Tongue (tissue), 2 donors: ENCODE measurements around the gene SNU13. TPM values are rescaled to one million over a fixed set of nuclear protein-coding genes. Genes with fewer than 3 reads are reported as not detected.
"Not testable (repeated sequence)": the region's sequence is repeated elsewhere in the genome, so short reads cannot be mapped to it uniquely, and the experiment has no call there.

ENCODE experiments used
- DNase-seq: peaks from one replicate; pipeline ENCODE4 v3.0.0-alpha.2; 2015
- total RNA-seq: library from RNA; depleted of rRNA; stranded (reverse); fragments of >200 nt; gene quantifications from one replicate; pipeline ENCODE4 v1.2.3, GENCODE V29; 2014

Gene SNU13
- 68.6 TPM for total RNA-seq

DNA sequence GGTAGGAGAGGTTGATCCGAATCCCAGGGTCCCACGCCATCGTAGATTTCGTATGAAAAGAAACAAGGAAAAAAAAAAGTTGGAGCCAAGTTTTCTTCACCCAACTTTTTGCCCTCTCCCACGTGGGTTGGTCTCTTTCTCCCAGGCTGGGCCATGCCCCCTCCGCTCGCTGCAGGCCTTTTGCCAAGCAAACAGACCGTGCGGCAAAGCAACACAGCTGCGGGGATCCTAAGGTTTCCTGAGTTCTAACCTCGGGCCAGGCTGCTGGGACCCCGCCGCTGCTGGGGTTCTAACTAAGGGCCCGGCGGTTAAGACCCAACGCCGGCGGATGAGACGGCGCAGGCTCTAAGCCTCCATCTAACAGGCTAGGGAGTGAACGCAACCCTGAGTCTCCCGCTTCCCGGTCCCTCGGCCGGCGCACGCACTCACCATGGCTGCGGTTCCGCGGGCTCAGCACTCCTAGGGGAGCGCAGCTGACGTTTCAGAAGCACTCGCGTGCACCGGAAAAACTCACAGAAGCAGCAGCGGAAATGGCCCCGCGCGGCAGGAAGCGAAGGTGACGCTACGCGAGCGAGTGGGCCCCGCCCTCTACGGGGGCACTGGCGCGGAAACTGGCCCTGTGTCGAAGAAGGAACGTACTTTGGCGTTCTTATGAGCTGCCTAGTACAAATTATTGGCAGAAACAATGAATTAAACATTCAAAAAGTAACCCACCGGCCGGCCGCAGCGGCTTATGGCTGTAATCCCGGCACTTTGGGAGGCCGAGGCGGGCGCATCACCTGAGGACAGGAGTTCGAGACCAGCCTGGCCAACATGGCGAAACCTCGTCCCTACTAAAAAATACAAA is at the start of gene SNU13:
Gene SNU13, minus strand, starts transcription at position 503 of the 847 bp plus-strand sequence. Its CDS starts 71 bp downstream, at position 432.
- peak; percentile 97 for DNase-seq

GRCh38 chr22:41733241-41733640 is 44.6 kb upstream of the SNU13 start:
- DNase-seq = not testable (repeated sequence)

DNA sequence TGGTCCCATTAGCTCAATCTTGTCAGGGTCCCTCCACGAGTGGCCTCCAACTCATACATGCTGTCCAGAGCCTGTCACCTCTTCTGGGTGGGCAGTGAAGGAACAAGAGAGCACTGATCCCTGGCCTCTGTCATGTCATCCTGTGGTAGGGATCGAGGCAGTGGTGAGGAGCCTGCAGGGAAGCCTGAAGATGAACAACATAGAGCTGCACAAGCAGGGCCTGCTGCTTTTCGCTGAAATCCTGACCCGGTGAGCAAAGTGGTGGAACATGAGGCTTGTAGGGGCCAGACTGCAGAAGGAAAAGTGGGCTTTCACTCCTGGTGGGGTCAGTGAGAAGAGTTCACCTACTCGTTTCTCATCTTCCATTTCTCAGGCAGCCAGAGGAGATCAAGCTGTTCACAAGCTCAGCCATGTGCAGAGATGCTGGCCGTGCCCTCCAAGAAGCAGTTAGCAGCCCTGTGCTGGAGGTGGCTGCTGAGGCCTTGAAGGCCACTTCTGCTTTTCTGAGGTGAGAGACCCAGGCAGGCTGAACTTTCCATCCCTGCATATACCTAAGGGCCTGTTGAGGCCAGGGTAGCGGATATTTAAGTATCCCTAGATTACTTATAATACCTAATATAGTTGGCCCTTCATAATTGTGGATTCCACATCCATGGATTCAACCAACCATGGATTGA is 43.6 kb upstream of the SNU13 start:
- no peak for DNase-seq

DNA sequence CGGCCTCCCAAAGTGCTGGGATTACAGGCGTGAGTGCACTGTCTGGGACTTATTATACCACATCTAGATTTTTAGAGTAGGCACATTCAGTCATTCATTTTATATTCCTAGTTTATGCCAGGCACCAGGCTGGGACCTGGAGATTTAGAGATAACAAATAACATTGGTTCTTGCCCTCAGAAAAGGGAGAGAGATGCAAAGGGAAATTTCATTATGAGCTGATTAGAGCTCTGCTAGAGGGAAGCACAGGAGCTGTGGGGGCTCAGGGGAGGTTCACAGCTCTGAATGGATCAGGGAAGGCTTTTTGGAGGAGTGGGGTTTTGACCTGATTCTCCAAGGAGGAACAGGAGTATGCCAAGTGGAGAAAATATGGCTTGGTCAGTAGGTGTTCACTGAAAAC is 42.9 kb upstream of the SNU13 start:
- no peak for DNase-seq

- no peak for DNase-seq
Observed at GRCh38 chr22:41725510-41726110, 36.9 kb upstream of the SNU13 start.

GRCh38 chr22:41722496-41722895 is 33.8 kb upstream of the SNU13 start:
- DNase-seq = no peak

DNA sequence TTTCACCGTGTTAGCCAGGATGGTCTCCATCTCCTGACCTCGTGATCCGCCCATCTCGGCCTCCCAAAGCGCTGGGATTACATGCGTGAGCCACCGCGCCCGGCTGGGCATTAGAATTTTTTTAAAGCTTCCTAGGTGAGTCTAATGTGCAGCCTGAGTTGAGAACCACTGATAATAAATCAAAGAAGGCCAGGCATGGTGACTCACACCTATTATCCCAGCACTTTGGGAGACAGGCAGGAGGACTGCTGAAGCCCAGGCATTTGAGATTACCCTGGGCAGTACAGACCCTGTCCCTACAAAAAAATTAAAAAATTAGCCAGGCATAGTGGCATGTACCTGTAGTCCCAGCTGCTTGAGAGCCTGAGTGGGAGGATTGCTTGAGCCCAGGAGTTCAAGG is 24.3 kb upstream of the SNU13 start:
- no peak for DNase-seq

- no peak for DNase-seq
Observed at GRCh38 chr22:41709341-41709740, 20.7 kb upstream of the SNU13 start.

DNA sequence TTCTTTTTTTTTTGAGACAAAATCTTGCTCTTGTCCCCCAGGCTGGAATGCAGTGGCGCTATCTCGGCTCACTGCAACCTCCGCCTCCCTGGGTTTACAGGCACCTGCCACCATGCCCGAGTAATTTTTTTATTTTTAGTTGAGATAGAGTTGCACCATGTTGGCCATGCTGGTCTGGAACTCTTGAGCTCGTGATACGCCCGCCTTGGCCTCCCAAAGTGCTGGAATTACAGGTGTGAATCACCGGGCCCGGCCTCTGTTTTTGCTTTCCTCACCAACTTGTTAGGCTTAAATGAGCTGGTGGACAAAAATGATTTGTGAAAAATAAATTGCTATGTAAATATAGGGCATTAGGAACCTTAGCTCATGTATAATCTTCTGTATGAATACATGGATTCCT is 14.1 kb upstream of the SNU13 start:
- DNase-seq = no peak

DNA sequence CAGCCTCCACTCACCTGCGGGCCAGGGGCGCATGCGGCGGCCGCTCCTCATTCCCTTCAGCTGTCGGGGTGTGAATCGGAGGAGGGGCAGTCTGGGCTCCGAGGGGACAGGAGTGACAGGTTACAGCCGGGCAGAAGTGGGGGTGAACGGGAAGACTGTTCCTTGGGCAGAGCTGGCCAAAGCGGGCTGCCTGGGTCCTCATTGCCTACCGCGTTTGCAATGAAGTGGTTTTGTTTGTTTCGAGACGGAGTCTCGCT is 11.4 kb upstream of the SNU13 start:
- DNase-seq = no peak

DNA sequence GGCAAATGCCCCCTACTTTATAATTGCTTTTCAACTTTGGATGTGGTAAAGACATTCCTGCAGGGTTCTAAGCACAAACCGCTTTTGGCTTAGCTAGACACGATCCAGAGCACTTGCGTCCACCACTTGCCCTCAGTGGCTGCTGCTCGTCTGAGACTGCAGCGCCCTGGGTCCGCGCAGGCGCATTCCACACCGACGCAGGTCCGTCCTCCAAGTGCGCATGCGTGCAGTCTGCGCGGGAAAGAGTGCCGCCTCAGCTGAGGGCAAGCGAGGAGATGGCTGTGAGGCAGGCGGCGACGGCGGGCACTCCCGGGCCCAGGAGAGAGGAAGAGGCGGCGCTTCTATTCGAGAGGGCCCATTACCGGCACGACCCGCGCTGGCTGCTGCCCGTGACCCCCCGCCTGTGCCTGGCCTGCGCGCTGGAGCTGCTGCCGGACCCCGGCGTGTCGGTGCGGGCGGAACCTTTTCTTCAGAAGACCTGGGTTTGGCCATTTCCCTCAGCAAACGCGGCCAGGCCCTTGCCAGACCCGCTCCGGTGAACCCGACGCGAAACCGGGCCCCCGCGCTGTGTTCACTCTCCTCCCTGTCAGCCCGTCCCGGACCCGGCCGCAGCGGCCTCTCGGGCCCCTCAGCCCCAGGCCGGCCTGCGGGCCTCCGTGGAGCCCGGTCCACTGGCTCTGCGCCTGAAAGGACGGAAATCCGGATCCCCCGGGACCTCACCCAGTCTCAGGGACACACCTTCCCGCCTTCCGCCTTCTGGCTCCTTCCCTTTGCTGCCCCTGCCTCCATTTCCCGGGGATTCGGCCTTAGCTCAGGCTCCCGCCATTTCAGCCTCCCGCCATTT is 10.8 kb upstream of the SNU13 start, which contains the start of gene MEI1:
Gene MEI1, plus strand, starts transcription at position 240 of the 844 bp plus-strand sequence. Its CDS starts 36 bp downstream, at position 276.
- peak; percentile 93 for DNase-seq

GRCh38 chr22:41697126-41697775 is 8.6 kb upstream of the SNU13 start:
- peak; percentile 97 for DNase-seq

DNA sequence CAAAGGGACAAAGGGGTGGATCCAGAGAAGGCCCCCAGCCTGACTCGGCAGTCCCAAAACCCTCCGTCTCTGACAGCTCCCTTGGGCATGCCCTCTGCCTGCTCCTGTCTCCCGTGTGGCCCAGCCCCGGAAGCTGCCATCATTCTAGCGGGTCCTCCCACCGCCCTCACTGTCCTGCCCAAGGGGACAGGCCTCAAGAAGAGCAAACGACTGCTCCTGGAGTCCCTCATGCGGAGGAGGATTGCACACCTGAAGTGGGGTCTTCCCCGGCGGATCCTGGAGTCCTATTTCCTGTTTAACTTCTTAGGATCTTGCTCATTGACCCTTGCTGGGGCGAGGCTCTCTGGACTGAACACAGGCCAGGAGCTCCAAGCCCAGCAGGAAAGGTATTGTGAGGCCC is 8.0 kb upstream of the SNU13 start:
- DNase-seq = no peak

DNA sequence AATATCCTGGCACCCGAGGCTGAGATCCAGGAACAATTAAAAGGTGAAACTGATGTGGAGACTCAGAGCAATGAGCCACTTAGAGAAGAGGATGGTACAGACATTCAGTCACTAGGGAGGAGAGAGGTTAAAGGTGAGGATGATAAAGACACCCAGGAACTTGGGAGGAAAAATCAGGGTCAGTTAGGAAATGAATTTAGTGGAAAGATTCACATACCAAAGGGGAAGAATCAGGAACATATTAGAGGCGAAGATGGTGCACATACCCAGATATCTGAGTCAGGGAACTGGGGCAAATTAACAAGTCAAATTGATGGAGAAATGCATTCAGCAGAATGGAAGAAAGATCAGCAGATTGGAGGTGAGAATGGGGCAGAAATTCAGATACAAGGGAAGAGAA is 6.5 kb upstream of the SNU13 start:
- no peak for DNase-seq

DNA sequence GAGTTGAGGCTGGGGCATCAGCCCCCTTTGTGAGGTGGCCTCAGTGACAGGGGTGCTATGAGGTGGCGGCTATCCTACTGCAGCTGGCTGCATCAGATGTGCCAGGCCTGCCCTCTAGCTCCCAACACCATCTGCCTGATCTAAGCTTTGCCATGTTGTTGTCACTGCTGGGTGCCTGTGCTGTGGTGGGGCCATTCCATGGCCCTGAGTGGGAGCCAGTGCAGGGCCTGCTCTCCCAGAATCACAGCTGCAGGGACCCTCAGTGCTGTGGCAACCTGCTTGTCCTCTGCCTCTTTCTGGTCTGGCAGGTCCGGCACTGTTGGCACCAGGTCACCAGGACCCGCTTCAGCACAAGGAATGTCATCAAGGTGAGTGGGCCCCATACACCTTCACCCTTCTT is 1.8 kb upstream of the SNU13 start:
- DNase-seq = no peak

DNA sequence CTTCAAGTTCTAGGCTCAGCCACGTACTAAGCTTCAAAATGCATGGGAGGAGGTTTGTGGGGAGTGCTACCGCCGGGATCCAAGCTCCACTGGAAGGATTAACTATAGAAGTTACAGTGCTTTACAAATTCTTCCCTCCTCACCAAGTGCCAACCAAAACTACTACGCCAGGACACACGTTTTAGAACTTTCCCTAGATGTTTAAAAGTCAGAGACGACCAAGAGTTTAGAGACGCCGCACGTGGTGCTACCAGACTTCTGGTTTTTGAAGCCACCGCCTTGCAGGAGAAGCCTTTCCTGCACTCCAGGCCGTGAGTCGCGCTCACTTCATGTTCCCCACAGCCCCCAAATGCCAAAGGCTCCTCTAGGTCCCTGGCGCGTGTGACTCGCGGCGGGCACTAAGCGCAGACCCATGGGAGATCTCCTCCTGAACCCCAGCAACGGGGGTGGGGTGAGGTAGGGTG is 734 bp downstream of the SNU13 start:
- DNase-seq = peak; percentile 45

GRCh38 chr22:41686890-41687289 is 1.8 kb downstream of the SNU13 start:
- not testable (repeated sequence) for DNase-seq

GRCh38 chr22:41684194-41684593 is 4.5 kb downstream of the SNU13 start:
- DNase-seq = no peak

- no peak for DNase-seq
Observed at GRCh38 chr22:41683616-41684015, 5.1 kb downstream of the SNU13 start.

GRCh38 chr22:41683052-41683451 is 5.6 kb downstream of the SNU13 start:
- no peak for DNase-seq

- DNase-seq = peak; percentile 92
Observed at GRCh38 chr22:41682033-41682807, 6.4 kb downstream of the SNU13 start.
